Neural progenitor cell (in vitro differentiated cells): ENCODE data around the gene CLCN4. TPM values are rescaled to one million over a fixed set of nuclear protein-coding genes. Genes with fewer than 3 reads are reported as not detected.

Source experiments
- DNase-seq: peaks from one replicate; pipeline ENCODE4 v3.0.0-alpha.2; 2016; ENCODE audit warnings: low spot score
- H2AFZ ChIP-seq: fragments of 200-600 bp; sonication (generic); replicated peaks from 2 replicates; pipeline ENCODE4 v1.6.1; 2016; ENCODE audit warnings: antibody characterized with exemption
- H3F3A ChIP-seq: fragments of 200-600 bp; sonication (generic); 2 replicates; pipeline ENCODE4 v1.6.1; 2016; ENCODE audit warnings: antibody characterized with exemption, low read depth
- H3K27ac ChIP-seq: fragments of 200-600 bp; sonication (generic); 2 replicates; pipeline ENCODE4 v1.5.1; 2016; ENCODE audit warnings: mild to moderate bottlenecking
- H3K27me3 ChIP-seq: fragments of 200-600 bp; sonication (generic); 2 replicates; pipeline ENCODE4 v1.6.1; 2016; ENCODE audit warnings: mild to moderate bottlenecking, moderate library complexity
- H3K36me3 ChIP-seq: fragments of 200-600 bp; sonication (generic); 2 replicates; pipeline ENCODE4 v1.5.1; 2016
- H3K4me1 ChIP-seq: fragments of 200-600 bp; sonication (generic); 2 replicates; pipeline ENCODE4 v1.6.1; 2016; ENCODE audit warnings: mixed run types
- H3K4me2 ChIP-seq: fragments of 200-600 bp; sonication (generic); 2 replicates; pipeline ENCODE4 v1.6.1; 2016
- H3K4me3 ChIP-seq: fragments of 200-600 bp; sonication (generic); 2 replicates; pipeline ENCODE4 v1.5.1; 2016
- H3K79me2 ChIP-seq: fragments of 200-600 bp; sonication (generic); 2 replicates; pipeline ENCODE4 v1.6.1; 2016; ENCODE audit warnings: low read depth
- H3K9ac ChIP-seq: fragments of 200-600 bp; sonication (generic); 2 replicates; pipeline ENCODE4 v1.6.1; 2016
- H3K9me3 ChIP-seq: fragments of 200-600 bp; sonication (generic); 2 replicates; pipeline ENCODE4 v1.5.1; 2016; ENCODE audit warnings: low read depth
- H4K20me1 ChIP-seq: fragments of 200-600 bp; sonication (generic); 2 replicates; pipeline ENCODE4 v1.6.1; 2016; ENCODE audit warnings: low read depth
- H3K27ac Mint-ChIP-seq: 3 replicates; pipeline ENCODE4 v1.8.0; 2021; ENCODE audit warnings: mixed read lengths
- H3K27me3 Mint-ChIP-seq: 2 replicates; pipeline ENCODE4 v1.8.0; 2022; ENCODE audit warnings: low read depth, mild to moderate bottlenecking, inconsistent platforms, moderate library complexity, mixed read lengths; ENCODE audit not compliant: insufficient read depth
- H3K36me3 Mint-ChIP-seq: 3 replicates; pipeline ENCODE4 v1.8.0; 2021; ENCODE audit warnings: mixed read lengths
- H3K4me1 Mint-ChIP-seq: 3 replicates; pipeline ENCODE4 v1.8.0; 2021; ENCODE audit warnings: mixed read lengths
- H3K4me3 Mint-ChIP-seq: 3 replicates; pipeline ENCODE4 v1.8.0; 2021; ENCODE audit warnings: mild to moderate bottlenecking, moderate library complexity, mixed read lengths
- H3K9me3 Mint-ChIP-seq: 3 replicates; pipeline ENCODE4 v1.8.0; 2020; ENCODE audit warnings: mixed read lengths
- EZH2 ChIP-seq: fragments of 200-600 bp; sonication (generic); IDR thresholded peaks from 2 replicates; pipeline ENCODE4 v1.6.1; 2017; ENCODE audit warnings: antibody characterized with exemption, mild to moderate bottlenecking, moderate library complexity
- EZH2phosphoT487 ChIP-seq: fragments of 200-600 bp; sonication (generic); IDR thresholded peaks from 2 replicates; pipeline ENCODE4 v1.6.1; 2017; ENCODE audit warnings: antibody characterized with exemption
- total RNA-seq: library from RNA; depleted of rRNA; stranded (reverse); fragments of >200 nt; gene quantifications from 2 replicates; pipeline ENCODE4 v1.2.3, GENCODE V29; 2015; ENCODE audit warnings: low replicate concordance
- TF ChIP-seq, protein P1 (sequence below): fragments of 200-600 bp; sonication (generic); IDR thresholded peaks from 2 replicates; pipeline ENCODE4 v1.5.1; 2017; ENCODE audit warnings: antibody characterized with exemption, mild to moderate bottlenecking

Gene CLCN4
- total RNA-seq, 1 donor from 2014 or later = 6.6 TPM

- H3K36me3 ChIP-seq = no peaks in the 10 kb centered on the region
- H3K27me3 ChIP-seq = no peaks in the 10 kb centered on the region
- no peak overlapping the region for H2AFZ ChIP-seq
- H3K4me3 ChIP-seq = no peak overlapping the region
- H3K4me1 Mint-ChIP-seq = no peaks in the 10 kb centered on the region
- no peak overlapping the region for H3K4me3 Mint-ChIP-seq
- no peak overlapping the region for H3K4me2 ChIP-seq
- H3K9ac ChIP-seq = no peak overlapping the region
- no peak overlapping the region for H3K27ac Mint-ChIP-seq
- DNase-seq = no peak
- H3K27me3 Mint-ChIP-seq = peaks cover 5% of the 10 kb centered on the region
- no peaks in the 10 kb centered on the region for H4K20me1 ChIP-seq
- peaks cover 20% of the 10 kb centered on the region for H3K9me3 Mint-ChIP-seq
- TF ChIP-seq EZH2phosphoT487 (no peak), EZH2 (no peak)
- TF ChIP-seq, protein P1, sequence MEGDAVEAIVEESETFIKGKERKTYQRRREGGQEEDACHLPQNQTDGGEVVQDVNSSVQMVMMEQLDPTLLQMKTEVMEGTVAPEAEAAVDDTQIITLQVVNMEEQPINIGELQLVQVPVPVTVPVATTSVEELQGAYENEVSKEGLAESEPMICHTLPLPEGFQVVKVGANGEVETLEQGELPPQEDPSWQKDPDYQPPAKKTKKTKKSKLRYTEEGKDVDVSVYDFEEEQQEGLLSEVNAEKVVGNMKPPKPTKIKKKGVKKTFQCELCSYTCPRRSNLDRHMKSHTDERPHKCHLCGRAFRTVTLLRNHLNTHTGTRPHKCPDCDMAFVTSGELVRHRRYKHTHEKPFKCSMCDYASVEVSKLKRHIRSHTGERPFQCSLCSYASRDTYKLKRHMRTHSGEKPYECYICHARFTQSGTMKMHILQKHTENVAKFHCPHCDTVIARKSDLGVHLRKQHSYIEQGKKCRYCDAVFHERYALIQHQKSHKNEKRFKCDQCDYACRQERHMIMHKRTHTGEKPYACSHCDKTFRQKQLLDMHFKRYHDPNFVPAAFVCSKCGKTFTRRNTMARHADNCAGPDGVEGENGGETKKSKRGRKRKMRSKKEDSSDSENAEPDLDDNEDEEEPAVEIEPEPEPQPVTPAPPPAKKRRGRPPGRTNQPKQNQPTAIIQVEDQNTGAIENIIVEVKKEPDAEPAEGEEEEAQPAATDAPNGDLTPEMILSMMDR = no peak
- no peaks in the 10 kb centered on the region for H3K9me3 ChIP-seq
- no peaks in the 10 kb centered on the region for H3K4me1 ChIP-seq
- peaks cover 5% of the 10 kb centered on the region for H3K36me3 Mint-ChIP-seq
- H3F3A ChIP-seq = no peaks in the 10 kb centered on the region
- H3K27ac ChIP-seq = no peak overlapping the region
- H3K79me2 ChIP-seq = no peaks in the 10 kb centered on the region
Observed at GRCh38 chrX:10166248-10166716, 9.5 kb downstream of the CLCN4 start.

DNA sequence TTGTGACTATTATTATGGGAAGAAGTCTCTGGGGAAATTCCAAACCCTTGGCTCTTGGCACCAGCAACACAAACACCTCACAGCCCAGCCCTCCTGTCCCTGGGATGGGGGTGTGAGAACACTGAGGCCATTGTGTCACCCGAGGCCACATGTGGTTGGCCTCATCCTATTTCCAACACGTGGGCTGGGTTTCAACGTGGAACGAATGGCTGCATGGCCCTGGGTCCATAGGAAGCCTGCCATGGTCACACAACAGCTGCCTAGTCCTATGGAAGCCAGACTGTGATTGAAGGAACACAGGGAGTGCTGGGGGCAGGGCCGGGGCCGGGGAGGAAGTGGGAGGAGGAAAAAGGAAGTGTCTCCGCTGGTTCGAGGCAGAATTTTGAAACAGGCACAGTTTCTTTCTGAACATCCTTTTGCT lies 10.0 kb downstream of the CLCN4 start:
- no peak overlapping the region for H2AFZ ChIP-seq
- no peak overlapping the region for H3K4me3 ChIP-seq
- TF ChIP-seq EZH2 = no peak
- TF ChIP-seq EZH2phosphoT487 = no peak
- TF ChIP-seq, protein P1 = no peak
- H3K4me2 ChIP-seq = no peak overlapping the region
- Mint-ChIP-seq H3K4me3 (no peak overlapping the region), H3K4me1 (no peaks in the 10 kb centered on the region), H3K9me3 (peaks cover 20% of the 10 kb centered on the region), H3K27ac (no peak overlapping the region), H3K27me3 (peaks cover 7% of the 10 kb centered on the region), H3K36me3 (peaks cover 5% of the 10 kb centered on the region)
- H3K9me3 ChIP-seq = no peaks in the 10 kb centered on the region
- no peaks in the 10 kb centered on the region for H3K4me1 ChIP-seq
- H3K27ac ChIP-seq = no peak overlapping the region
- no peak for DNase-seq
- no peaks in the 10 kb centered on the region for H3F3A ChIP-seq
- H4K20me1 ChIP-seq = no peaks in the 10 kb centered on the region
- H3K9ac ChIP-seq = no peak overlapping the region
- no peaks in the 10 kb centered on the region for H3K79me2 ChIP-seq
- H3K36me3 ChIP-seq = no peaks in the 10 kb centered on the region
- no peaks in the 10 kb centered on the region for H3K27me3 ChIP-seq

- DNase-seq = no peak
- Histone ChIP-seq H2AFZ (no peak overlapping the region), H3K79me2 (no peaks in the 10 kb centered on the region), H3K9ac (no peak overlapping the region), H3K9me3 (no peaks in the 10 kb centered on the region), H3K4me3 (no peak overlapping the region), H3K4me1 (no peaks in the 10 kb centered on the region), H3K36me3 (no peaks in the 10 kb centered on the region), H3K4me2 (no peak overlapping the region), H3K27me3 (no peaks in the 10 kb centered on the region), H3F3A (no peaks in the 10 kb centered on the region), H3K27ac (no peak overlapping the region), H4K20me1 (no peaks in the 10 kb centered on the region)
- Mint-ChIP-seq H3K36me3 (peaks cover 8% of the 10 kb centered on the region), H3K4me1 (peaks cover 4% of the 10 kb centered on the region), H3K27ac (no peak overlapping the region), H3K9me3 (peaks cover 16% of the 10 kb centered on the region), H3K27me3 (peaks cover 7% of the 10 kb centered on the region), H3K4me3 (no peak overlapping the region)
- TF ChIP-seq EZH2phosphoT487 (no peak), EZH2 (no peak)
- TF ChIP-seq, protein P1 = no peak
Observed at GRCh38 chrX:10167573-10167972, 10.8 kb downstream of the CLCN4 start.
